ENCODE data around the gene GNPTAB.

Gene GNPTAB

DNA sequence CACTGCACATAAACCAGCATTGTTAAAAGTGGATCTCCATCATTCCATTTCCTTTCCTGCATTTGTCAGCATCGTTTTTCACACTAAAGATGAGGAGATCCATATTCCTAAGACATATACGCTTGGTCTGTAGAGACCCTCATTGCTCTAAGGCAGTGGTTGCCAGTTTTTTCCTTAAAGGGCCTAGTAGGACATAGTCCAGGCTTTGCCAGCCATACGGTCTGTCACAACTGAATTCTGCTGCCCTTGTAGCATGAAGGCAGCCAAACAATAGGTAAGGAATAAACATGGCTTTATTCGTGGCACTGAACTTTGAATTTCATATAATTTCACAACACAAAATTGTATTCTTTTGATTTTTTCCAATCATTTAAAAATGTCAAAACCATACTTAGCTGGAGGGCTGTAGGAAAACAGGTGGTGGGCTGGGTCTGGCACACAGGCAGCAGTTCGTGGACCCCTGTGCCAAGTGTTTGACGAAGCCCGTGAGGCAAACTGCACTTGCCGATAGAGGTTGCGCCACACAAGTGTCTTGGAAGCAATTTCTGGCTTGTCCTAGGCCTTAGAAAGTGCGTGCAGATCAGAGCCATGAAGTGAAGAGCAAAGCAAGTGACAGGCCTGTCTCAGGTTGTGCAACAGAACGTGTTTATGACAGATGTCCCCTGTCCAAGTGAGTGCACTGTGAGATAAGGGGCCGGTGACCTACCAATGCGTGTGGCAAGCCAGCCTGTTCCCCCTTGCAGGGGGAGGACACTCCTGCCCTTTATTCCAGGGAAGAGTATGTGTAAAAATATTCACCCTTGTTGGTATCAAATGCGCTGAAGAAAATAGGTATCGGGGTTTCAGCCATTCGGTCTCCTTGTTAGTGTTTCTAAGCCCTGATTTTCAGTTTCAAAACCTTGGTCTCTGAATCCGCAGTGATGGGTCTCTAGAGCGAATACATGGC lies 134.2 kb downstream of the GNPTAB start:
- DNase-seq (ENCODE audit: low read depth): no peak

GRCh38 chr12:101695706-101696105 lies 135.1 kb downstream of the GNPTAB start:
- no peak for DNase-seq (ENCODE audit: low read depth)
